Nucleus accumbens (tissue), 56 donors: ENCODE data around the gene ADAMTS3.

Experiments
- DNase-seq, 56 donors: peaks; one replicate each; lab custom pipeline; 2025; lab: John Stamatoyannopoulos, UW

Gene ADAMTS3

DNA sequence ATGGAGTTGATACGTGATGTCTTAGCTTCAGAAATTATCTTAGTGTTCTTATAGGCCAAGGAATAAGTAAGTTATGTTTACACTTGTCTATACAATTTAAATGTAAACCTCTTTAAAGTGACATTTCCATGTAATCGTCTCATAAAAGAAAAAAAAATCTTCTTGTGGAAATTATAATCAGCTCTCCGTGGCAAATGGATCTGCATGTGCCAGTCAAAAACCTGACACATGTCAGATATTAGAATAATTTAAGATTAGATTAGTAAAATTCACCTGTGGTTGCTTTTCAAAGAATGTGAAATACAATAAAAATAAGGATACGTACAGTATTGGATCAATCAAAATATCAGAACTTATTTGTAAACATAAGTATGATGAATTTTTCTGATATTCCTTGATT lies 263.9 kb downstream of the ADAMTS3 start:
- DNase-seq = no peak

- peak in 14 of 56 donors; percentile 0 to 29 (median 10) for DNase-seq
Measured at GRCh38 chr4:72302981-72303704, 265.9 kb downstream of the ADAMTS3 start.

GRCh38 chr4:72301759-72302158 lies 267.3 kb downstream of the ADAMTS3 start:
- DNase-seq = no peak

GRCh38 chr4:72300126-72300525 lies 268.9 kb downstream of the ADAMTS3 start:
- DNase-seq = no peak

DNA sequence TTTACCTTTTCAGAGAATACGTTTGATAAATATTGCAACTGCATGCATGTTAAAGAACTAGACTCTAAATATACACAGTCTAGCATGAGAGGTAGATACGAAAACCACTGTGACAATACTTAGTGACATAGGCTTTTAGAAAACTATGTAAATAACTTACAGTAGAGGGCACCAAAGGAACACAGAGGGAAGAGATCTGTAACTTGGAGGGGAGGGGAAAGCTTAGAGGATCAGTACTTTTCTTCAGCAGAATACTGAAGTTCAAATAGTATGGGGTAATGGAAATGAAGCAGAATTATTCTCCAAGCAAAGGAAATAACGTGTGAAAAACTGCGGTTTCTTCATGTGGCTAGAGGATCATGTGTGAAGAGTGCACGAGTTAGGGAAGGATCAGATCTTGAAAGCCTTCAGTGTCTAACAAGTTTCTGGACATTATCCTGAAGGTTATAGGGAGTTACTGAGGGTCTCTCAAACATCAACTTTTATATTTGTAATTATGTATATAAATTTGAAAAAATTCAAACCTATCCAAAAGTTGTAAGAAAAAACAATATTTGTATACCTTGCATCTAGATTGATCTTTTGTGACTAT lies 273.0 kb downstream of the ADAMTS3 start:
- no peak for DNase-seq

GRCh38 chr4:72290737-72291136 lies 278.3 kb downstream of the ADAMTS3 start:
- no peak for DNase-seq

- no peak for DNase-seq
Measured at GRCh38 chr4:72286910-72287309, 282.1 kb downstream of the ADAMTS3 start.

GRCh38 chr4:72286185-72286584 lies 282.8 kb downstream of the ADAMTS3 start:
- no peak for DNase-seq

- DNase-seq = no peak
Measured at GRCh38 chr4:72283357-72283756, 285.7 kb downstream of the ADAMTS3 start.

GRCh38 chr4:72280252-72280651 lies 288.8 kb downstream of the ADAMTS3 start:
- DNase-seq = no peak

- no peak for DNase-seq
Measured at GRCh38 chr4:72275381-72275780, 293.6 kb downstream of the ADAMTS3 start.

DNA sequence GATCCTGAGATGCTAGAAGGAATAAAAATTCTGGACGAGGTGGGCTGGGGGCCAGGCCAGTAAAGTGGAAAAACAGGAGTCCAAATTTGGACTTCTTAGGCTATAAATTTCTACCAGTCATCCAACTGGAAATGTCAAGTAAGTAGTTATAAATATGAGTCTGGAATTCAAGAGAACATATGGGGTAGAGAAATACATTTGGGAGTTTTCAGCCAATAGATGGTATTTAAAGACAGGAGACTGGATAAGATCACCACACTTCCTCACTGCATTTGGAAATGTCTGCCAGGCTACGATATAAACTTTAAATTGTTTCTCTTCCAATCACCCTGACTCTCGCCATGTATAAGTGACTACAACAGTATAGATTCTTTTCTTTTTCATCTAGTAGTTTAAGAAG lies 294.8 kb downstream of the ADAMTS3 start:
- no peak for DNase-seq

GRCh38 chr4:72255269-72255668 lies 313.8 kb downstream of the ADAMTS3 start:
- DNase-seq = no peak

- no peak for DNase-seq
Measured at GRCh38 chr4:72243641-72244040, 325.4 kb downstream of the ADAMTS3 start.

DNA sequence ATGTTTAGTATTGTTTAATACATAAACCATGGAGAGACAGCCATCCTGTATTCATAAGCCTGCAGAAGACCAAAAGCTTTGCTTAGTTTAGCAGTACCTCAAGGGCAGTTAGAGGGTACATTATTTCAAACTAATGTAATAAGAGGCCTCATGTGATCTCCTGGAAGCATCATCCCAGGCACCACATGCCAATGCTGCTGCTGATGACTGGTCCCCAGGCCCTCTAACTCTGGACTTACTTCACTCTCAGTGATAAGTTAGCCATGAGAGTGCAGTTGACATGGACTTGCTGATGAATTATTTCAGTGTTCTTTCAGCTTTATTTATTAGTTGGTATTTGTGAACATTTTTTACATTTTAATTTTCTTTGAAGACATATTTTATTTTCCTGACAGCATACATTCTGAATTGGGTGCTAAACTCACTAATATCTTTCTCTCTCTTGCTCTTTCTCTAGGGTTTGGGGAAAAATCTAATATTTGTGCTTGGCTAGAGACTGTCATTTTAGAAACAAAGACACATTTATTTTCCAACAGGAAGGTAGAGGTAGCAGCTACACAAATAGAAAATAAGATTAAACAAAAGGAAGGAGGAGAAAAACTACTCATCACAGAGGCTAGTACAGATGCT lies 329.4 kb downstream of the ADAMTS3 start:
- DNase-seq = no peak
